SK-N-SH (cell line): ENCODE data around the gene MED26. TPM values are rescaled to one million over a fixed set of nuclear protein-coding genes. Genes with fewer than 3 reads are reported as not detected.
"Not testable (repeated sequence)": the region's sequence is repeated elsewhere in the genome, so short reads cannot be mapped to it uniquely, and the experiment has no call there.

Experiments
- CTCF ChIA-PET: fragments of 300-600, 350-600 bp; formaldehyde crosslinking; extraction: SDS; loops from one replicate; lab custom pipeline; 2021; lab: Yijun Ruan, JAX
- POLR2A ChIA-PET: fragments of 350-600 bp; sonication (Branson Sonifier 250); formaldehyde crosslinking; extraction: SDS; loops from one replicate; lab custom pipeline; 2020; ENCODE audit warnings: antibody characterized with exemption, inconsistent platforms; lab: Yijun Ruan, JAX
- DNase-seq: peaks from one replicate; pipeline ENCODE4 v3.0.0; 2012
- H2AFZ ChIP-seq: fragments of 200-600 bp; sonication (generic); 2 replicates; pipeline ENCODE4 v1.8.1; 2016; ENCODE audit warnings: antibody characterized with exemption, mild to moderate bottlenecking, low read depth
- H3F3A ChIP-seq: fragments of 200-600 bp; sonication (generic); replicated peaks from 2 replicates; pipeline ENCODE3; 2016; ENCODE audit warnings: antibody characterized with exemption, mild to moderate bottlenecking; ENCODE audit not compliant: insufficient read depth
- H3K27ac ChIP-seq, 2 experiments: fragments of 200-500 bp in 1 of 2; fragments of 200-600 bp in 1 of 2; sonication (Bioruptor generic) in 1 of 2; sonication (generic), shearing (Covaris generic) in 1 of 2; 2 replicates each; pipeline versions ENCODE4 v1.5.1 to v1.6.1; 2014 to 2016; ENCODE audit warnings: low read depth in 2 of 2, inconsistent platforms in 1 of 2, low read length in 1 of 2, mild to moderate bottlenecking in 1 of 2, mixed read lengths in 1 of 2
- H3K27me3 ChIP-seq: fragments of 200-600 bp; sonication (generic), shearing (Covaris generic); 2 replicates; pipeline ENCODE4 v1.6.1; 2016; ENCODE audit warnings: mixed run types; ENCODE audit not compliant: insufficient read depth
- H3K36me3 ChIP-seq, 2 experiments: fragments of 200-500 bp in 1 of 2; fragments of 200-600 bp in 1 of 2; sonication (Bioruptor generic) in 1 of 2; sonication (generic) in 1 of 2; replicated peaks in 1 of 2; 2 replicates each; pipeline versions ENCODE3 to v1.5.1; 2014 to 2016; ENCODE audit warnings: low read length in 1 of 2, mild to moderate bottlenecking in 1 of 2; ENCODE audit not compliant: insufficient read depth in 2 of 2, control insufficient read depth in 1 of 2
- H3K4me1 ChIP-seq, 2 experiments: fragments of 200-500 bp in 1 of 2; fragments of 200-600 bp in 1 of 2; sonication (Bioruptor generic) in 1 of 2; sonication (generic), shearing (Covaris generic) in 1 of 2; 2 replicates each; pipeline versions ENCODE4 v1.5.1 to v1.6.1; 2014 to 2016; ENCODE audit warnings: low read depth in 1 of 2, low read length in 1 of 2, mixed run types in 1 of 2; ENCODE audit not compliant: insufficient read depth in 2 of 2, control insufficient read depth in 1 of 2
- H3K4me2 ChIP-seq: fragments of 200-600 bp; sonication (generic), shearing (Covaris generic); 2 replicates; pipeline ENCODE4 v1.6.1; 2017; ENCODE audit warnings: mixed run types
- H3K4me3 ChIP-seq, 2 experiments: fragments of 200-500 bp in 1 of 2; fragments of 200-600 bp in 1 of 2; sonication (Bioruptor generic) in 1 of 2; sonication (generic), shearing (Covaris generic) in 1 of 2; 2 replicates each; pipeline versions ENCODE4 v1.5.1 to v1.8.1; 2014 to 2016; ENCODE audit warnings: low read depth in 2 of 2, inconsistent platforms in 1 of 2, low read length in 1 of 2, mild to moderate bottlenecking in 1 of 2, mixed read lengths in 1 of 2, moderate library complexity in 1 of 2
- H3K79me2 ChIP-seq: fragments of 200-600 bp; sonication (generic); 2 replicates; pipeline ENCODE4 v1.8.1; 2017; ENCODE audit warnings: mild to moderate bottlenecking; ENCODE audit not compliant: insufficient read depth
- H3K9ac ChIP-seq: fragments of 200-600 bp; sonication (generic); 2 replicates; pipeline ENCODE4 v1.6.1; 2017; ENCODE audit warnings: mixed run types
- H3K9me2 ChIP-seq: fragments of 200-600 bp; sonication (generic); 2 replicates; pipeline ENCODE4 v1.6.1; 2017; ENCODE audit warnings: mixed run types
- H3K9me3 ChIP-seq: fragments of 200-600 bp; sonication (generic); 2 replicates; pipeline ENCODE4 v1.6.1; 2017; ENCODE audit warnings: mixed run types, mild to moderate bottlenecking, moderate library complexity
- H4K20me1 ChIP-seq: fragments of 200-600 bp; sonication (generic); 2 replicates; pipeline ENCODE4 v1.6.1; 2017; ENCODE audit warnings: mild to moderate bottlenecking, mixed run types; ENCODE audit not compliant: insufficient read depth
- CHD2 ChIP-seq: fragments of 150-350 bp; IDR thresholded peaks from 2 replicates; pipeline ENCODE4 v1.6.1; 2018; ENCODE audit warnings: low read length; ENCODE audit not compliant: partially characterized antibody
- ELF1 ChIP-seq: IDR thresholded peaks from 2 replicates; pipeline ENCODE4 v1.4.0; 2012
- EP300 ChIP-seq, 2 experiments: IDR thresholded peaks; 2 replicates each; pipeline versions ENCODE4 v1.4.0 to v1.6.1; 2012; ENCODE audit warnings: borderline replicate concordance in 1 of 2, low read depth in 1 of 2, low read length in 1 of 2
- GABPA ChIP-seq: IDR thresholded peaks from 2 replicates; pipeline ENCODE4 v1.4.0; 2012; ENCODE audit warnings: low read depth, mild to moderate bottlenecking
- JUND ChIP-seq: IDR thresholded peaks from 2 replicates; pipeline ENCODE4 v1.4.0; 2012
- RCOR1 ChIP-seq: fragments of 150-350 bp; IDR thresholded peaks from 2 replicates; pipeline ENCODE4 v1.6.1; 2017; ENCODE audit warnings: antibody characterized with exemption, low read length
- SMC3 ChIP-seq: IDR thresholded peaks from 2 replicates; pipeline ENCODE4 v1.6.1; 2012; ENCODE audit warnings: low read depth, low read length, improper control_type of control experiment
- TAF1 ChIP-seq: IDR thresholded peaks from 2 replicates; pipeline ENCODE4 v1.6.1; 2012; ENCODE audit warnings: low read depth, mild to moderate bottlenecking, low read length, moderate library complexity, borderline replicate concordance
- TCF12 ChIP-seq: IDR thresholded peaks from 2 replicates; pipeline ENCODE4 v1.4.0; 2012
- WGBS: methylation state at CpG from one replicate; pipeline ENCODE4 v1.1.6; 2017; ENCODE audit warnings: low lambda C conversion rate; 5-methylcytosine and 5-hydroxymethylcytosine counted together
- polyA plus RNA-seq, 3 experiments: library from polyadenylated mRNA; depleted of rRNA; stranded (reverse); fragments of >200 nt; gene quantifications; 2 replicates each; pipeline ENCODE4 v1.2.3, GENCODE V29; 2012
- TF ChIP-seq, protein P1 (sequence below): IDR thresholded peaks from 2 replicates; pipeline ENCODE4; 2012
- TF ChIP-seq, protein P2 (sequence below): fragments of 150-350 bp; IDR thresholded peaks from 2 replicates; pipeline ENCODE4 v1.6.1; 2017; ENCODE audit warnings: antibody characterized with exemption, low read length, low read depth, borderline replicate concordance
- TF ChIP-seq, protein P3 (sequence below): IDR thresholded peaks from 2 replicates; pipeline ENCODE4 v1.4.0; 2012; ENCODE audit warnings: low read depth, borderline replicate concordance

The MED26 gene
- polyA plus RNA-seq, 1 of the 3 experiments (the other 2 are of a cell fraction): 3.5 TPM

DNA sequence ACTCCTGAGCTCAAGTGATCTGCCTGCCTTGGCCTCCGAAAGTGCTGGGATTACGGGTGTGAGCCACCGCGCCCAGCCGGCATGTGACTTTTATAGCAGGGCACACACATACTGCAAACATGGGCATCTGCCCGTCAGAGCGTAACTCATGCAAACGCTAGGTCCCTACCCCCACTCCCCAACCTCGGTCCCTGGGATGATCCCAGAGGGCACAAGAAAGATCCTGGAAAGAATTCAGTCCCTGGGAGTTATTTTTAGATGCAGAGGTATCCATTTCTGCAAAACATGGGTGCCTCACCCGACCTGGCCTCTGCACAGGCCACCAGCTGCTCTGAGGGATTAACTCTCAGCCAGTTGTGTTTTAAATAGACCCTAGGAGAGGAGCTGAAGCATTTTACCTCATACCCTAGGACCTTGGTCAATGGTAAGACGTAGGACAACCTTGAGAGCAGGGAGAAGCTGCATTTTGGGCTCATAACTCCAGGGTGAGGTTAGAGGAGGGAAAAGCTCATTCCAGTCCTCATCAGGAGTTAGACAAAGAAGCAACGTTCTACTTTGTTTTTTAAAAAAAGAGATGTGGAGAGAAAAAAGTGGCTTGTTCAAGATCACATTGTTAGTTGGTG lies 43.8 kb upstream of the MED26 start (continued):
- no peak for TF ChIP-seq JUND
- no peak for TF ChIP-seq ELF1
- no peak for TF ChIP-seq RCOR1
- TF ChIP-seq, protein P1, sequence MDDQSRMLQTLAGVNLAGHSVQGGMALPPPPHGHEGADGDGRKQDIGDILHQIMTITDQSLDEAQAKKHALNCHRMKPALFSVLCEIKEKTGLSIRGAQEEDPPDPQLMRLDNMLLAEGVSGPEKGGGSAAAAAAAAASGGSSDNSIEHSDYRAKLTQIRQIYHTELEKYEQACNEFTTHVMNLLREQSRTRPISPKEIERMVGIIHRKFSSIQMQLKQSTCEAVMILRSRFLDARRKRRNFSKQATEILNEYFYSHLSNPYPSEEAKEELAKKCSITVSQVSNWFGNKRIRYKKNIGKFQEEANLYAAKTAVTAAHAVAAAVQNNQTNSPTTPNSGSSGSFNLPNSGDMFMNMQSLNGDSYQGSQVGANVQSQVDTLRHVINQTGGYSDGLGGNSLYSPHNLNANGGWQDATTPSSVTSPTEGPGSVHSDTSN: no peak
- TF ChIP-seq SMC3: no peak
- TF ChIP-seq EP300 (IDR thresholded peaks at IDR 0.05; ENCODE audit: borderline replicate concordance in 1 of 2, low read depth in 1 of 2, low read length in 1 of 2): no peak
- TF ChIP-seq, protein P2, sequence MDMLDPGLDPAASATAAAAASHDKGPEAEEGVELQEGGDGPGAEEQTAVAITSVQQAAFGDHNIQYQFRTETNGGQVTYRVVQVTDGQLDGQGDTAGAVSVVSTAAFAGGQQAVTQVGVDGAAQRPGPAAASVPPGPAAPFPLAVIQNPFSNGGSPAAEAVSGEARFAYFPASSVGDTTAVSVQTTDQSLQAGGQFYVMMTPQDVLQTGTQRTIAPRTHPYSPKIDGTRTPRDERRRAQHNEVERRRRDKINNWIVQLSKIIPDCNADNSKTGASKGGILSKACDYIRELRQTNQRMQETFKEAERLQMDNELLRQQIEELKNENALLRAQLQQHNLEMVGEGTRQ: no peak

DNA sequence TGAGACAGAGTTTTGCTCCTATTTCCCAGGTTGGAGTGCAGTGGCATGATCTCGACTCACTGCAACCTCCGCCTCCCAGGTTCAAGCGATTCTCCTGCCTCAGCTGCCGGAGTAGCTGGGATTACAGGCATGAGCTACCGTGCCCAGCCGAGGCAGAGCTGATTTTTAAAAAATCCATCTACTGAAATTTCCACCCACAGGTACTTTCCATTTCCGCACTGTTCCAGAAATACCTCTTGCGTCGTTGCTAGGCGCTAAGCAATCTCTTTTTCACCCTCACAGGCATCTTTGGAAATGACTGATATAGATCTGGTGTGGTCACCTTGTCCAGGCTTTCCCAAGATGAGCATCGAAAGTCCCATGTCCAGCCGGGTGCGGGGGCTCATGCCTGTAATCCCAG lies 42.3 kb upstream of the MED26 start:
- ChIA-PET POLR2A (no interaction called here), CTCF (no interaction called here)
- Histone ChIP-seq H3K4me1 (no peaks in the 10 kb centered on the region), H2AFZ (no peak overlapping the region), H3K9me3 (no peaks in the 10 kb centered on the region), H3K4me3 (no peak overlapping the region), H3K36me3 (no peaks in the 10 kb centered on the region), H3K79me2 (no peaks in the 10 kb centered on the region), H4K20me1 (no peaks in the 10 kb centered on the region), H3F3A (no peaks in the 10 kb centered on the region), H3K9ac (no peak overlapping the region), H3K9me2 (no peaks in the 10 kb centered on the region), H3K27ac (no peak overlapping the region), H3K4me2 (no peak overlapping the region), H3K27me3 (no peaks in the 10 kb centered on the region)
- TF ChIP-seq CHD2 (no peak), TCF12 (no peak), GABPA (no peak), JUND (no peak), TAF1 (no peak)
- TF ChIP-seq, protein P3, sequence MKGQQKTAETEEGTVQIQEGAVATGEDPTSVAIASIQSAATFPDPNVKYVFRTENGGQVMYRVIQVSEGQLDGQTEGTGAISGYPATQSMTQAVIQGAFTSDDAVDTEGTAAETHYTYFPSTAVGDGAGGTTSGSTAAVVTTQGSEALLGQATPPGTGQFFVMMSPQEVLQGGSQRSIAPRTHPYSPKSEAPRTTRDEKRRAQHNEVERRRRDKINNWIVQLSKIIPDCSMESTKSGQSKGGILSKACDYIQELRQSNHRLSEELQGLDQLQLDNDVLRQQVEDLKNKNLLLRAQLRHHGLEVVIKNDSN: no peak
- no peak for DNase-seq
- 94% methylated on average over 11 of the region's 13 CpGs for WGBS

DNA sequence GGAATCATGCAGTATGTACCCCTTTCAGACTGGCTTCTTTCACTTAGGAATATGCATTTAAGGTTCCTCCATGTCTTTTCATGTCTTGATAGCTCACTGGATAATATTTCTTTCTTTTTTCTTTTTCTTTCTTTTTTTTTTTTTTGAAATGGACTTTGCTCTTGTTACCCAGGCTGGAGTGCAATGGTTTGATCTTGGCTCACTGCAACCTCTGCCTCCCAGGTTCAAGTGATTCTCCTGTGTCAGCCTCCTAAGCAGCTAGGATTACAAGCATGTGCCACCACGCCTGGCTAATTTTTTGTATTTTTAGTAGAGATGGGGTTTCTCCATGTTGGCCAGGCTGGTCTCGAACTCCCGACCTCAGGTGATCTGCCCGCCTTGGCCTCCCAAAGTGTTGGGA lies 40.7 kb upstream of the MED26 start:
- H3K4me2 ChIP-seq, H3K9me2 ChIP-seq, H3K4me1 ChIP-seq, CTCF ChIA-PET, H3K27ac ChIP-seq, H3K36me3 ChIP-seq, DNase-seq, H3K9me3 ChIP-seq, H4K20me1 ChIP-seq, H3K9ac ChIP-seq, H3K4me3 ChIP-seq, POLR2A ChIA-PET, H3K27me3 ChIP-seq, H3F3A ChIP-seq, H3K79me2 ChIP-seq, H2AFZ ChIP-seq: not testable (repeated sequence)
- WGBS: 88% methylated on average over 4 of the region's 4 CpGs
